Hair follicular keratinocyte (primary cell): ENCODE measurements around the gene GPRC5D. TPM values are rescaled to one million over a fixed set of nuclear protein-coding genes. Genes with fewer than 3 reads are reported as not detected.

Experiments used
- total RNA-seq: library from RNA; depleted of rRNA; stranded (reverse); fragments of >200 nt; gene quantifications from 2 replicates; pipeline ENCODE4 v1.2.3, GENCODE V29; 2015

Gene GPRC5D
- total RNA-seq: not detected in 2 replicates

DNA sequence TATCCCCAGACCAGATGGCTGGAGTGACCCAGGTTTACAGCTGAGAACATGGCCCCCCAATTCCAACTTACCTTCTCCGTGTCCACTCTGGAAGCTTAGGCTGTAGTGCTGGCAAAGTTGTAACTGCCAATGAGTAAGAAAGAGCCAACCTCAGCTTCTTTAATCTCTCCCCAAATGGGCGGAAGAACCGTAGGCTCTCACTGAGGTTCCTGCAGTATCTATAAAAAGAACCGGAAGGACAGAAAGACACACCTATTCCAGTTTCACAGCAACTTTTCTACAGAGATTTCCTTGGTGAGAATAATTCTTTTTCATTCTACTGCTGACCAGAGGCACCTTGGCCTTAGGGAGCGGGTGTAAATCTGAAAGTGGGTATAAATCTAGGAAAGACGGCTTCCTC, at the start of gene GPRC5D:
Gene GPRC5D (minus strand): TSS at position 135 of the 400 bp plus-strand sequence. CDS start 1,786 bp downstream, outside the sequence.

GRCh38 chr12:12999959-13000615, 48.1 kb upstream of the GPRC5D start, which contains the start of gene HEBP1:
TSS of gene HEBP1 (minus strand) at chr12:13000265. CDS start at chr12:13000114, 151 bp downstream.

DNA sequence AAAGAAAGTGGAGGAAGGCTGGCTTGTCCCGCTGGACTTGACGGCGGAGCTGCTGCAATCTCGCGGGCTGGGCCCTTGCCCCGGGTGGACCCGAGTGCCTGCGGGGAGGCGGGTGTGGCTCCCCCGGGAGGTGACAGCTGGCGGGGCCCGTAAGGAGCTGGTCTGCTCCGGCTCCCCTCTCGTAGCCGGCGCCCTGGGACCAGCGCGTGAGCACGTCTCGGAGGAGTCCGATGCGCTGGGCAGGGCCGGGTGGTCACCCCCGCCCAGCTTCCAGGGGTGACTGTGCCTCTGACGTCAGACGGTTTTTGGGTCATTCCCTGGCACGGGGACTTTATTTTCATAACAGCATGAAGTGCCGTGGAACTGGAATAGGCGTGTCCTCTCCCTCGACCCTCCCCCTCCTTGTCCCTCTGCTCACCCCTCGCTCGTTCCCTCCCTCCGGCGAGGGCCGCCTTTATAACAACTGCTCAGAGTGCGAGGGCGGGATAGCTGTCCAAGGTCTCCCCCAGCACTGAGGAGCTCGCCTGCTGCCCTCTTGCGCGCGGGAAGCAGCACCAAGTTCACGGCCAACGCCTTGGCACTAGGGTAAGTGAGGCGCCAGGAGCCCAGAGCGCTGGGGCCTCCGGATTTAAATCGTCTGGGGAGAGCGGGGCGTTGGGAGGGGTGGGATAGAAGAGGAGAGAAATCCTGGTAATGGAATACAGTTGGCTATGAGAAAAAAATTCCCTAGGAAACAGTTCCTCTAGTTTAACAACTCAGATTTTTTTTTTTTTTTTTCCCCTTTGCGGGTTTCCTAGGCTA, 60.7 kb downstream of the GPRC5D start, which contains the start of gene GPRC5A:
Gene GPRC5A (plus strand): TSS at position 483 of the 801 bp plus-strand sequence. CDS start 16,688 bp downstream, outside the sequence.

Other genes with a start within 250 kb of the GPRC5D start
- 15.1 and 17.7 TPM in 2 replicates for gene CDKN1B, start 234.8 kb downstream of the GPRC5D start, total RNA-seq
- gene APOLD1, start 166.5 kb downstream of the GPRC5D start, total RNA-seq: 0.23 and 0.38 TPM in 2 replicates
- 50.9 and 67.7 TPM in 2 replicates for gene DDX47, start 138.8 kb downstream of the GPRC5D start, total RNA-seq
- gene GPRC5A, start 60.6 kb downstream of the GPRC5D start, total RNA-seq: 1.2 and 1.4 TPM in 2 replicates
- gene HEBP1, start 48.1 kb upstream of the GPRC5D start, total RNA-seq: 14.7 and 16.7 TPM in 2 replicates
- gene FAM234B, start 92.2 kb upstream of the GPRC5D start, total RNA-seq: 4.1 and 4.5 TPM in 2 replicates
- gene GSG1, start 151.5 kb upstream of the GPRC5D start, total RNA-seq: not detected in 2 replicates
- gene EMP1, start 244.6 kb upstream of the GPRC5D start, total RNA-seq: 54.3 and 135 TPM in 2 replicates